Measurements from ENCODE around the gene SUSD6.

DNA sequence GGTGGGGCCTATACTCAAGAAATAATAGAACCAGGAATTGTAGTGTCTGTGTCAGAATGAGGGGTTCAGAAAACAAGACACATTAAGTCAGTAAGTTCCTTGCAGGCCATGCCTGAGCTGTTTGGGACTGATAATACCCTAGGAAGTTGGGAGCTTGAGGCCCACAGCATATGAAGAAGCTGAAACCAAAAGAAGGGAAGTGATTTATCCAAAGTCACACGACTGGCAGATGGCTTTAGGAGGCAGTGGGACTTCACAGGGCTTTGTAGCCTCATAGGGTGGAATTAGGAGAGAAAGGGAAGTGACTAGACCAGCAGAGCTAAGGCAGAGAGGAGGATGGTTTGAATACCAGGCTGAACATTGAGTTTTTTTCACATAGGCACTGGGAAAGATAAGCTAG lies 99.0 kb downstream of the SUSD6 start:
- TF ChIP-seq ZNF274 (IDR thresholded peaks at IDR 0.05; ENCODE audit: low read depth, low read length), result no peak
- no peak for TF ChIP-seq YY1 (IDR thresholded peaks at IDR 0.05; ENCODE audit: insufficient read depth, insufficient read length)
- no peak for TF ChIP-seq SUZ12 (IDR thresholded peaks at IDR 0.05; ENCODE audit: extremely low read depth, insufficient read depth, insufficient read length)

Data from NT2/D1 (cell line).